ENCODE data around the gene CTRL.

DNA sequence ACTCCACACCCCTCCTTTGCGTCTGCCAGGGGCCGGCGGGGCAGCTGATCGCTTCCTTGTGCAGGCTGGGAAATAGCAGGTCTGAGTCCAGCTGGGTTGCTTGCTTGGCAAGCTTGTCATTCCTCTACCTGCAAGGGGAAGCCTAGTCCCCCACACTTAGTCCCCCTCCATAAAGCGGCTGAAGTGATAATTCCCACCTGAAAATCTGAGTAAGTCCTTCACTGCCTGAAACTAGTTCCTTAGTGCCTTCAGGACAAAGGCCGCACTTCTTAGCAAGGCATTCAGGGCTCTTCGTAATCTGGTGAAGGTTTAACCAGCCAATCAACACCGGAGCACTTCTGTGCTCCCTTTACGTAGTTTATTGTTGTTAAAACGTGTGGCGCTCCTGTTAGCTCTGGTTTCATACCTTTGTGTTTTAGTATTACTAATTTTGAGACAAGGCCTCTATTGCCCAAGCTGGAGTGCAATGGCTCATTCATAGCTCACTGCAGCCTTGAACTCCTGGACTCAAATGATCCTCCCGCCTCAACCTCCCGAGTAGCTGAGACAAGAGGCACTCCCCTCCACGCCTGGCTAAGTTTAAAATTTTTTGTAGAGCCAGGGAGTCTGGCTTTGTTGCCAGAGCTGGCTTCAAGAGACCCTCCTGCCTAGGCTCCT is 37.8 kb downstream of the CTRL start:
- TF ChIP-seq, protein P1, sequence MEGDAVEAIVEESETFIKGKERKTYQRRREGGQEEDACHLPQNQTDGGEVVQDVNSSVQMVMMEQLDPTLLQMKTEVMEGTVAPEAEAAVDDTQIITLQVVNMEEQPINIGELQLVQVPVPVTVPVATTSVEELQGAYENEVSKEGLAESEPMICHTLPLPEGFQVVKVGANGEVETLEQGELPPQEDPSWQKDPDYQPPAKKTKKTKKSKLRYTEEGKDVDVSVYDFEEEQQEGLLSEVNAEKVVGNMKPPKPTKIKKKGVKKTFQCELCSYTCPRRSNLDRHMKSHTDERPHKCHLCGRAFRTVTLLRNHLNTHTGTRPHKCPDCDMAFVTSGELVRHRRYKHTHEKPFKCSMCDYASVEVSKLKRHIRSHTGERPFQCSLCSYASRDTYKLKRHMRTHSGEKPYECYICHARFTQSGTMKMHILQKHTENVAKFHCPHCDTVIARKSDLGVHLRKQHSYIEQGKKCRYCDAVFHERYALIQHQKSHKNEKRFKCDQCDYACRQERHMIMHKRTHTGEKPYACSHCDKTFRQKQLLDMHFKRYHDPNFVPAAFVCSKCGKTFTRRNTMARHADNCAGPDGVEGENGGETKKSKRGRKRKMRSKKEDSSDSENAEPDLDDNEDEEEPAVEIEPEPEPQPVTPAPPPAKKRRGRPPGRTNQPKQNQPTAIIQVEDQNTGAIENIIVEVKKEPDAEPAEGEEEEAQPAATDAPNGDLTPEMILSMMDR (conservative IDR thresholded peaks at IDR 0.05; ENCODE audit: low read length), result no peak
- no peak for TF ChIP-seq EZH2phosphoT487 (IDR thresholded peaks at IDR 0.05; ENCODE audit: borderline replicate concordance, low read depth, low read length)
